IMR-90 (cell line): ENCODE measurements around the gene ADAMTSL1. TPM values are rescaled to one million over a fixed set of nuclear protein-coding genes. Genes with fewer than 3 reads are reported as not detected.

Experiments
- ATAC-seq: fragments of 200-7000 bp; cut with Tn5 transposase; 2 replicates; pipeline ENCODE4 v1.9.1; 2020; ENCODE audit warnings: low read depth, mild to moderate bottlenecking, moderate library complexity
- BruUV-seq: library from RNA; stranded (reverse); fragments of 400-500 nt; replicated peaks from 2 replicates; lab custom pipeline; 2021; lab: Mats Ljungman, UMichigan
- CTCF ChIA-PET: fragments of 300-600 bp; formaldehyde crosslinking; extraction: SDS; loops from one replicate; lab custom pipeline; 2021; ENCODE audit warnings: antibody characterized with exemption; lab: Yijun Ruan, JAX
- POLR2A ChIA-PET: fragments of 300-600 bp; sonication (Branson Sonifier 250); formaldehyde crosslinking; loops from one replicate; lab custom pipeline; 2022; ENCODE audit warnings: antibody characterized with exemption; ENCODE audit not compliant: unreplicated experiment; lab: Charles Lee
- DNase-seq: peaks from one replicate; pipeline ENCODE4 v3.0.0; 2013
- H2AFZ ChIP-seq: replicated peaks from 2 replicates; pipeline ENCODE3; 2013; ENCODE audit warnings: low read length, mild to moderate bottlenecking; ENCODE audit not compliant: poor library complexity
- H2AK5ac ChIP-seq: 2 replicates; pipeline ENCODE4 v1.6.1; 2013; ENCODE audit warnings: low read depth, low read length, inconsistent platforms
- H2AK9ac ChIP-seq: replicated peaks from 2 replicates; pipeline ENCODE3; 2013; ENCODE audit warnings: mild to moderate bottlenecking, low read depth, low read length, moderate library complexity; ENCODE audit not compliant: poor library complexity
- H2BK120ac ChIP-seq: 2 replicates; pipeline ENCODE4 v1.6.1; 2013; ENCODE audit warnings: low read depth, low read length, inconsistent platforms
- H2BK15ac ChIP-seq: 3 replicates; pipeline ENCODE4 v1.6.1; 2013; ENCODE audit warnings: low read depth, low read length, inconsistent platforms
- H2BK20ac ChIP-seq: 2 replicates; pipeline ENCODE4 v1.6.1; 2013; ENCODE audit warnings: low read depth, mild to moderate bottlenecking, inconsistent platforms, low read length, moderate library complexity
- H2BK5ac ChIP-seq: 2 replicates; pipeline ENCODE4 v1.6.1; 2013; ENCODE audit warnings: mild to moderate bottlenecking, low read depth, low read length, inconsistent platforms; ENCODE audit not compliant: poor library complexity, severe bottlenecking
- H3K14ac ChIP-seq: replicated peaks from 2 replicates; pipeline ENCODE4 v1.6.1; 2013; ENCODE audit warnings: low read depth, low read length, inconsistent platforms
- H3K18ac ChIP-seq: 2 replicates; pipeline ENCODE4 v1.6.1; 2013; ENCODE audit warnings: low read depth, low read length, control low read depth
- H3K23ac ChIP-seq: 2 replicates; pipeline ENCODE4 v1.6.1; 2013; ENCODE audit warnings: low read depth, low read length, inconsistent platforms
- H3K27ac ChIP-seq: 2 replicates; pipeline ENCODE4 v1.5.1; 2013; ENCODE audit warnings: mild to moderate bottlenecking, control low read depth, low read length; ENCODE audit not compliant: insufficient read depth
- H3K27me3 ChIP-seq: 2 replicates; pipeline ENCODE4 v1.6.1; 2013; ENCODE audit warnings: low read length; ENCODE audit not compliant: control insufficient read depth, insufficient read depth
- H3K36me3 ChIP-seq: 2 replicates; pipeline ENCODE4 v1.6.1; 2013; ENCODE audit warnings: low read length, mixed read lengths; ENCODE audit not compliant: control insufficient read depth, insufficient read depth
- H3K4ac ChIP-seq: 2 replicates; pipeline ENCODE4 v1.6.1; 2013; ENCODE audit warnings: low read depth, low read length, inconsistent platforms
- H3K4me1 ChIP-seq: 2 replicates; pipeline ENCODE4 v1.6.1; 2013; ENCODE audit warnings: low read length, mixed read lengths; ENCODE audit not compliant: control insufficient read depth, insufficient read depth
- H3K4me2 ChIP-seq: 2 replicates; pipeline ENCODE4 v1.6.1; 2013; ENCODE audit warnings: low read depth, mild to moderate bottlenecking, control low read depth, low read length, moderate library complexity
- H3K4me3 ChIP-seq: 2 replicates; pipeline ENCODE4 v1.5.1; 2013; ENCODE audit warnings: low read depth, mild to moderate bottlenecking, control low read depth, low read length, moderate library complexity; ENCODE audit not compliant: insufficient read depth
- H3K56ac ChIP-seq: 2 replicates; pipeline ENCODE4 v1.6.1; 2013; ENCODE audit warnings: low read length, inconsistent platforms; ENCODE audit not compliant: insufficient read depth; ENCODE audit errors: extremely low read depth
- H3K79me1 ChIP-seq, 2 experiments: 2 replicates each; pipeline ENCODE4 v1.6.1; 2013; ENCODE audit warnings: low read length in 2 of 2, inconsistent platforms in 1 of 2, low read depth in 1 of 2
- H3K9ac ChIP-seq: 2 replicates; pipeline ENCODE4 v1.6.1; 2013; ENCODE audit warnings: low read depth, low read length, control low read depth
- H3K9me1 ChIP-seq: 2 replicates; pipeline ENCODE4 v1.6.1; 2013; ENCODE audit warnings: low read length, inconsistent platforms; ENCODE audit not compliant: insufficient read depth
- H3K9me3 ChIP-seq: 2 replicates; pipeline ENCODE4 v1.6.1; 2013; ENCODE audit warnings: low read length; ENCODE audit not compliant: control insufficient read depth, insufficient read depth
- H4K20me1 ChIP-seq: 2 replicates; pipeline ENCODE4 v1.6.1; 2013; ENCODE audit warnings: low read length, inconsistent platforms; ENCODE audit not compliant: insufficient read depth
- H4K5ac ChIP-seq: 2 replicates; pipeline ENCODE4 v1.6.1; 2013; ENCODE audit warnings: mild to moderate bottlenecking, low read depth, low read length, control low read depth
- H4K8ac ChIP-seq, 2 experiments: 2 replicates each; pipeline ENCODE4 v1.6.1; 2013; ENCODE audit warnings: low read depth in 2 of 2, low read length in 2 of 2, control low read depth in 1 of 2, inconsistent platforms in 1 of 2
- H4K91ac ChIP-seq: 2 replicates; pipeline ENCODE4 v1.6.1; 2013; ENCODE audit warnings: low read depth, low read length, inconsistent platforms; ENCODE audit not compliant: insufficient read depth
- BHLHE40 ChIP-seq: fragments of 150-350 bp; IDR thresholded peaks from 2 replicates; pipeline ENCODE4 v1.6.1; 2016; ENCODE audit warnings: mild to moderate bottlenecking, low read depth, low read length
- RAD21 ChIP-seq: IDR thresholded peaks from 2 replicates; pipeline ENCODE4 v1.6.1; 2012; ENCODE audit warnings: low read length, improper control_type of control experiment
- WGBS, 2 experiments: methylation state at CpG; one replicate each; pipeline versions ENCODE4 v1.1.5 to v1.1.7; 2013; ENCODE audit warnings: missing lambda C conversion rate in 2 of 2; ENCODE audit not compliant: insufficient read length in 1 of 2; ENCODE audit errors: extremely low coverage in 2 of 2; 5-methylcytosine and 5-hydroxymethylcytosine counted together
- dilution Hi-C: fragments of 300-500 bp; cut with HindIII; formaldehyde crosslinking; loops from one replicate; pipeline ENCODE4 v1.14.3; 2018; ENCODE audit warnings: low sequenced_read_pairs; ENCODE audit not compliant: unreplicated experiment
- in situ Hi-C: fragments of 300-500 bp; cut with MboI; formaldehyde crosslinking; loops from 3 replicates; pipeline ENCODE4 v1.14.3; 2019; ENCODE audit warnings: low sequenced_read_pairs, inconsistent platforms, mixed read lengths
- intact Hi-C: fragments of 100-400 bp; cut with micrococcal nuclease; formaldehyde crosslinking; loops from 2 replicates; pipeline ENCODE4 v1.10.0; 2022
- polyA plus RNA-seq, 3 experiments: library from polyadenylated mRNA; depleted of rRNA; stranded (reverse); fragments of >200 nt; gene quantifications; 2 replicates each; pipeline ENCODE4 v1.2.3, GENCODE V29; 2012; ENCODE audit warnings: low replicate concordance in 1 of 3
- total RNA-seq: library from RNA; depleted of rRNA; stranded (reverse); fragments of >200 nt; gene quantifications from 2 replicates; pipeline ENCODE4 v1.2.3, GENCODE V29; 2012

Gene ADAMTSL1
- total and polyA plus RNA-seq, 2 of the 4 experiments (the other 2 are of a cell fraction): 38.2 to 62.2 TPM

- Histone ChIP-seq H3K27me3 (no peaks in the 10 kb centered on the region), H4K8ac (peak overlapping the region; percentile 62 to 98), H3K9me3 (no peaks in the 10 kb centered on the region), H3K18ac (peak overlapping the region; percentile 72), H2AFZ (peak overlapping the region; percentile 80), H2BK15ac (peak overlapping the region; percentile 74; the same call in 2 of the 3 replicates), H3K4me1 (peaks cover 6% of the 10 kb centered on the region), H2BK120ac (peak overlapping the region; percentile 99), H4K91ac (peak overlapping the region; percentile 99), H2BK20ac (peak overlapping the region; percentile 100), H2AK9ac (peak overlapping the region; percentile 81), H3K14ac (peak overlapping the region; percentile 98), H3K9me1 (peaks cover 11% of the 10 kb centered on the region; the same call in 1 of the 2 replicates), H3K27ac (peak overlapping the region; percentile 80), H4K5ac (peak overlapping the region; percentile 54), H2AK5ac (peak overlapping the region; percentile 100), H3K23ac (peak overlapping the region; percentile 92), H3K9ac (peak overlapping the region; percentile 10; the same call in 1 of the 2 replicates), H3K4ac (peak overlapping the region; percentile 100), H3K56ac (peak overlapping the region; percentile 93), H3K4me3 (no peak overlapping the region), H2BK5ac (peak overlapping the region; percentile 98), H3K4me2 (no peak overlapping the region), H4K20me1 (no peaks in the 10 kb centered on the region), H3K79me1 (peaks cover 0 to 18% of the 10 kb centered on the region in 2 experiments; a peak in 2 of 4 replicates), H3K36me3 (no peaks in the 10 kb centered on the region)
- POLR2A ChIA-PET: no interaction called here
- BruUV-seq: no TSS peak
- CTCF ChIA-PET: interaction anchor here (0.7 to 1.2 kb wide), 2 partner anchors 47 to 130 kb away, joined by 3 read pairs; no protein-coding TSS in a partner anchor
- WGBS, 2 experiments: no CpG with 5 or more reads among the region's 2 CpGs
- DNase-seq (peak; percentile 75), ATAC-seq (no peak; the same call in none of the 2 replicates)
- intact Hi-C loops (loop anchor here (5.0 kb wide), 1 partner anchor 537 kb away; no protein-coding TSS in a partner anchor), in situ Hi-C loops (loop anchor here (25.0 kb wide), 1 partner anchor 672 kb away; no protein-coding TSS in a partner anchor), dilution Hi-C loops (no loop called here)
- TF ChIP-seq RAD21: no peak
- TF ChIP-seq BHLHE40: 0 out of 2 replicates have a peak, but pooled peaks have one; percentile 20
These were observed 15.9 kb downstream of the ADAMTSL1 start for GRCh38 chr9:18489861-18490260.
